Measurements from ENCODE around the gene VCL. TPM values are rescaled to one million over a fixed set of nuclear protein-coding genes. Genes with fewer than 3 reads are reported as not detected.

Gene VCL
- total RNA-seq, 2 donors from 2014 or later, result 109 to 214 TPM

GRCh38 chr10:74011017-74011416, 13.1 kb downstream of the VCL start:
- no peaks in the 10 kb centered on the region for H3K27me3 ChIP-seq (ENCODE audit: control insufficient read depth, insufficient read depth, low read length, poor library complexity, severe bottlenecking)
- peaks cover 10% of the 10 kb centered on the region for H3K4me1 ChIP-seq (ENCODE audit: control insufficient read depth, insufficient read depth, low read length)
- H3K9me3 ChIP-seq (ENCODE audit: control insufficient read depth, low read length), result no peaks in the 10 kb centered on the region
- H3K36me3 ChIP-seq (ENCODE audit: control insufficient read depth, insufficient read depth, low read length), result peaks cover 78% of the 10 kb centered on the region
- Mint-ChIP-seq H3K9me3 (no peaks in the 10 kb centered on the region), H3K4me1 (peaks cover 22% of the 10 kb centered on the region), H3K27me3 (ENCODE audit: insufficient read depth) (no peaks in the 10 kb centered on the region), H3K4me3 (no peak overlapping the region), H3K36me3 (ENCODE audit: low read depth) (peaks cover 24% of the 10 kb centered on the region), H3K27ac (no peak overlapping the region)
- H3K9ac ChIP-seq (ENCODE audit: extremely low read depth, low read length, poor library complexity, severe bottlenecking), result no peak overlapping the region
- WGBS, 2 experiments (ENCODE audit: insufficient coverage in 1 of 2, insufficient read length in 1 of 2), result 98 to 100% methylated on average over 2 to 5 of the region's 6 CpGs
- no peak overlapping the region for H3K27ac ChIP-seq (ENCODE audit: low read depth, low read length)
- no peak overlapping the region for H3K4me3 ChIP-seq (ENCODE audit: low read length)
- no peak for DNase-seq
- no peak for TF ChIP-seq CTCF (conservative IDR thresholded peaks at IDR 0.05)

- no peak overlapping the region for H3K4me3 Mint-ChIP-seq
- H3K27ac Mint-ChIP-seq, result peak overlapping the region; percentile 10
- Histone ChIP-seq H3K27ac (ENCODE audit: low read depth, low read length) (no peak overlapping the region), H3K27me3 (ENCODE audit: control insufficient read depth, insufficient read depth, low read length, poor library complexity, severe bottlenecking) (no peaks in the 10 kb centered on the region), H3K36me3 (ENCODE audit: control insufficient read depth, insufficient read depth, low read length) (peaks cover 78% of the 10 kb centered on the region), H3K4me1 (ENCODE audit: control insufficient read depth, insufficient read depth, low read length) (peaks cover 10% of the 10 kb centered on the region), H3K4me3 (ENCODE audit: low read length) (no peak overlapping the region), H3K9me3 (ENCODE audit: control insufficient read depth, low read length) (no peaks in the 10 kb centered on the region), H3K9ac (ENCODE audit: extremely low read depth, low read length, poor library complexity, severe bottlenecking) (no peak overlapping the region)
- TF ChIP-seq CTCF (conservative IDR thresholded peaks at IDR 0.05), result no peak
- peaks cover 22% of the 10 kb centered on the region for H3K4me1 Mint-ChIP-seq
- H3K9me3 Mint-ChIP-seq, result no peaks in the 10 kb centered on the region
- DNase-seq, result no peak
- no peaks in the 10 kb centered on the region for H3K27me3 Mint-ChIP-seq (ENCODE audit: insufficient read depth)
- WGBS, 2 experiments (ENCODE audit: insufficient coverage in 1 of 2, insufficient read length in 1 of 2), result 100% methylated on average over 1 of the region's 1 CpG; no CpG with 5 or more reads in 1 of the 2 experiments
- peaks cover 29% of the 10 kb centered on the region for H3K36me3 Mint-ChIP-seq (ENCODE audit: low read depth)
These were observed 13.9 kb downstream of the VCL start for GRCh38 chr10:74011770-74012169.

- Histone ChIP-seq H3K9me3 (ENCODE audit: control insufficient read depth, low read length) (no peaks in the 10 kb centered on the region), H3K4me1 (ENCODE audit: control insufficient read depth, insufficient read depth, low read length) (peaks cover 10% of the 10 kb centered on the region), H3K27ac (ENCODE audit: low read depth, low read length) (no peak overlapping the region), H3K4me3 (ENCODE audit: low read length) (no peak overlapping the region), H3K9ac (ENCODE audit: extremely low read depth, low read length, poor library complexity, severe bottlenecking) (no peak overlapping the region), H3K36me3 (ENCODE audit: control insufficient read depth, insufficient read depth, low read length) (peaks cover 78% of the 10 kb centered on the region), H3K27me3 (ENCODE audit: control insufficient read depth, insufficient read depth, low read length, poor library complexity, severe bottlenecking) (no peaks in the 10 kb centered on the region)
- Mint-ChIP-seq H3K4me1 (peaks cover 22% of the 10 kb centered on the region), H3K9me3 (no peaks in the 10 kb centered on the region), H3K27ac (no peak overlapping the region), H3K4me3 (no peak overlapping the region), H3K27me3 (ENCODE audit: insufficient read depth) (no peaks in the 10 kb centered on the region), H3K36me3 (ENCODE audit: low read depth) (peaks cover 30% of the 10 kb centered on the region)
- TF ChIP-seq CTCF (conservative IDR thresholded peaks at IDR 0.05), result no peak
- no peak for DNase-seq
- 90% methylated on average over 2 of the region's 2 CpGs; no CpG with 5 or more reads in 1 of the 2 experiments for WGBS, 2 experiments (ENCODE audit: insufficient coverage in 1 of 2, insufficient read length in 1 of 2)
These were observed 14.6 kb downstream of the VCL start for GRCh38 chr10:74012480-74012879.
